GM12878 (cell line): ENCODE data around the gene MYO10. TPM values are rescaled to one million over a fixed set of nuclear protein-coding genes. Genes with fewer than 3 reads are reported as not detected.

Experiments
- ATAC-seq: fragments of 200-7000 bp; cut with Tn5 transposase; 3 replicates; pipeline ENCODE4 v1.9.1; 2020; ENCODE audit warnings: mild to moderate bottlenecking, moderate library complexity
- BruUV-seq: library from RNA; stranded (reverse); fragments of 400-500 nt; replicated peaks from 2 replicates; lab custom pipeline; 2021; lab: Mats Ljungman, UMichigan
- CTCF ChIA-PET: fragments of 300-600 bp; sonication (Branson Sonifier 250); formaldehyde crosslinking; extraction: SDS; loops from one replicate; lab custom pipeline; 2021; ENCODE audit warnings: inconsistent platforms; lab: Yijun Ruan, JAX
- POLR2A ChIA-PET: fragments of 350-600 bp; formaldehyde crosslinking; extraction: SDS; loops from one replicate; lab custom pipeline; 2021; ENCODE audit warnings: inconsistent platforms; lab: Charles Lee
- RAD21 ChIA-PET: fragments of 300-600 bp; sonication (Branson Sonifier 250); formaldehyde crosslinking; loops from one replicate; lab custom pipeline; 2023; ENCODE audit warnings: antibody characterized with exemption; ENCODE audit not compliant: unreplicated experiment; lab: Charles Lee
- SMC1A ChIA-PET: fragments of 300-600 bp; sonication (Branson Sonifier 250); formaldehyde crosslinking; loops from one replicate; lab custom pipeline; 2023; ENCODE audit not compliant: unreplicated experiment, uncharacterized antibody; lab: Charles Lee
- DNase-seq: peaks from one replicate; pipeline ENCODE4 v3.0.0-alpha.2; 2011; ENCODE audit warnings: low read depth, low spot score
- FAIRE-seq: peaks from 3 replicates; lab custom pipeline; 2011; peaks lifted over from hg19 to GRCh38; lab: Jason Lieb, UNC
- H2AFZ ChIP-seq: 2 replicates; pipeline ENCODE4 v1.6.0; 2011; ENCODE audit warnings: low read depth, low read length, control low read depth; ENCODE audit not compliant: control insufficient read depth
- H3K27ac ChIP-seq: 2 replicates; pipeline ENCODE4 v1.5.1; 2011; ENCODE audit warnings: control low read depth; ENCODE audit not compliant: control insufficient read depth, insufficient read depth
- H3K27me3 ChIP-seq, 2 experiments: replicated peaks in 1 of 2; 2 replicates each; pipeline versions ENCODE4 v1.6.0 to v1.6.1; 2011; ENCODE audit warnings: low read length in 1 of 2; ENCODE audit not compliant: control insufficient read depth in 2 of 2, insufficient read depth in 2 of 2
- H3K36me3 ChIP-seq, 2 experiments: 2 replicates each; pipeline ENCODE4 v1.5.1; 2011; ENCODE audit warnings: low read length in 1 of 2; ENCODE audit not compliant: control insufficient read depth in 2 of 2, insufficient read depth in 2 of 2
- H3K4me1 ChIP-seq: 2 replicates; pipeline ENCODE4 v1.6.1; 2011; ENCODE audit warnings: mild to moderate bottlenecking, low read length, moderate library complexity, mixed read lengths; ENCODE audit not compliant: control insufficient read depth, insufficient read depth
- H3K4me2 ChIP-seq: 2 replicates; pipeline ENCODE4 v1.6.0; 2011; ENCODE audit warnings: control low read depth; ENCODE audit not compliant: control insufficient read depth, insufficient read depth
- H3K4me3 ChIP-seq: fragments of 200-600 bp; sonication (generic); 2 replicates; pipeline ENCODE4 v1.5.1; 2016
- H3K79me2 ChIP-seq: 2 replicates; pipeline ENCODE4 v1.6.0; 2011; ENCODE audit warnings: low read length; ENCODE audit not compliant: control insufficient read depth, insufficient read depth
- H3K9ac ChIP-seq: 2 replicates; pipeline ENCODE4 v1.8.0; 2011; ENCODE audit warnings: low read length, control low read depth, mixed read lengths; ENCODE audit not compliant: control insufficient read depth, insufficient read depth
- H3K9me3 ChIP-seq: replicated peaks from 3 replicates; pipeline ENCODE4 v1.5.1; 2011; ENCODE audit warnings: mild to moderate bottlenecking, low read length; ENCODE audit not compliant: control insufficient read depth, insufficient read depth
- H4K20me1 ChIP-seq: 2 replicates; pipeline ENCODE4 v1.6.0; 2011; ENCODE audit not compliant: control insufficient read depth, insufficient read depth
- ATF3 ChIP-seq: IDR thresholded peaks from 2 replicates; pipeline ENCODE4 v1.6.1; 2011; ENCODE audit warnings: low read depth, mild to moderate bottlenecking, low read length, moderate library complexity, borderline replicate concordance; ENCODE audit errors: extremely low read depth
- ELK1 ChIP-seq: IDR thresholded peaks from 2 replicates; pipeline ENCODE4 v1.6.1; 2012; ENCODE audit warnings: low read depth, low read length, improper control_type of control experiment
- FOXM1 ChIP-seq: IDR thresholded peaks from 2 replicates; pipeline ENCODE4 v1.6.1; 2012; ENCODE audit warnings: low read depth, mild to moderate bottlenecking, inconsistent platforms, low read length, moderate library complexity
- HDGF ChIP-seq: fragments of 450-650 bp; IDR thresholded peaks from 2 replicates; pipeline ENCODE4 v1.6.1; 2016; ENCODE audit warnings: antibody characterized with exemption
- KDM1A ChIP-seq: fragments of 200-600 bp; sonication (generic); IDR thresholded peaks from 2 replicates; pipeline ENCODE4 v1.6.1; 2016; ENCODE audit warnings: borderline replicate concordance
- LARP7 ChIP-seq: fragments of 450-650 bp; IDR thresholded peaks from 2 replicates; pipeline ENCODE4 v1.6.1; 2017; ENCODE audit warnings: mild to moderate bottlenecking
- MAX ChIP-seq: IDR thresholded peaks from 2 replicates; pipeline ENCODE4 v1.6.1; 2012; ENCODE audit warnings: low read depth, low read length, improper control_type of control experiment
- NR2F1 ChIP-seq: fragments of 450-650 bp; conservative IDR thresholded peaks from 2 replicates; pipeline ENCODE4 v1.6.1; 2017; ENCODE audit warnings: mild to moderate bottlenecking
- PBX3 ChIP-seq: IDR thresholded peaks from 2 replicates; pipeline ENCODE4 v1.6.1; 2011; ENCODE audit warnings: mild to moderate bottlenecking, low read depth, low read length, moderate library complexity; ENCODE audit not compliant: insufficient replicate concordance
- SMAD1 ChIP-seq: fragments of 450-650 bp; IDR thresholded peaks from 2 replicates; pipeline ENCODE4 v1.6.1; 2018; ENCODE audit warnings: mild to moderate bottlenecking, low read depth; ENCODE audit not compliant: partially characterized antibody
- ZBTB40 ChIP-seq: fragments of 450-650 bp; IDR thresholded peaks from 2 replicates; pipeline ENCODE4 v1.6.1; 2016; ENCODE audit warnings: mild to moderate bottlenecking, moderate library complexity, borderline replicate concordance
- ZNF274 ChIP-seq: IDR thresholded peaks from one replicate; pipeline ENCODE4 v1.8.0; 2011; ENCODE audit not compliant: insufficient read length, insufficient read depth
- WGBS: methylation state at CpG from one replicate; pipeline ENCODE4 v1.1.6; 2016; ENCODE audit warnings: low lambda C conversion rate; ENCODE audit not compliant: insufficient replicate concordance, insufficient coverage; ENCODE audit errors: missing lambda C conversion rate; 5-methylcytosine and 5-hydroxymethylcytosine counted together
- in situ Hi-C: fragments of 300-500 bp; cut with MboI; formaldehyde crosslinking; loops from 9 replicates; pipeline ENCODE4 v1.14.3; 2018; ENCODE audit warnings: mixed read lengths
- intact Hi-C: fragments of 100-400 bp; cut with micrococcal nuclease; formaldehyde crosslinking; loops from one replicate; pipeline ENCODE4 v1.14.2; 2022; ENCODE audit not compliant: unreplicated experiment
- polyA plus RNA-seq, 11 experiments: library from polyadenylated mRNA; depleted of rRNA in 4 of 11; unstranded in 6 of 11; stranded (reverse) in 5 of 11; fragments of >200 nt; fragmentation: Nextera tagmentation in 4 of 11; fragmentation: Illumina TruSeq in 1 of 11; extraction: Ambion mirVana in 4 of 11; extraction: Trizol in 1 of 11; gene quantifications; 1 replicate in 1 of 11; 2 replicates in 10 of 11; pipeline versions ENCODE4 v1.2.1 to v1.2.3, GENCODE V29; 2011 to 2016; ENCODE audit warnings: inconsistent platforms in 2 of 11, missing spikeins in 2 of 11, low read depth in 1 of 11
- total RNA-seq, 4 experiments: library from RNA; depleted of rRNA in 3 of 4; stranded (reverse); fragments of >200 nt in 3 of 4; fragmentation: Illumina TruSeq in 1 of 4; extraction: Trizol in 1 of 4; gene quantifications; 2 replicates each; pipeline versions ENCODE4 v1.2.1 to v1.2.3, GENCODE V29; 2013 to 2021

The MYO10 gene
- total and polyA plus RNA-seq, 10 of the 15 experiments (the other 5 are each of a cell fraction or from before 2014, with no cell fraction given), result 0.02 to 0.77 (median 0.17) TPM

- no peak for TF ChIP-seq ELK1
- TF ChIP-seq HDGF, result no peak
Observed at GRCh38 chr5:16913187-16914107, 22.6 kb downstream of the MYO10 start (continued).

GRCh38 chr5:16912080-16912479, 24.0 kb downstream of the MYO10 start:
- in situ Hi-C loops, result no loop called here
- BruUV-seq, result no TSS peak
- ATAC-seq (no peak), FAIRE-seq (no peak), DNase-seq (no peak)
- no peaks in the 10 kb centered on the region for H3K36me3 ChIP-seq
- H3K9ac ChIP-seq, result no peak overlapping the region
- POLR2A ChIA-PET, result no interaction called here
- H3K27ac ChIP-seq, result no peak overlapping the region
- no peaks in the 10 kb centered on the region for H3K79me2 ChIP-seq
- CTCF ChIA-PET, result no interaction called here
- no peak overlapping the region for H3K4me3 ChIP-seq
- WGBS, result 33% methylated on average over 6 of the region's 6 CpGs
- TF ChIP-seq LARP7 (no peak), SMAD1 (no peak), PBX3 (no peak), MAX (no peak), ATF3 (no peak), NR2F1 (no peak), KDM1A (no peak), ZNF274 (no peak), FOXM1 (no peak), ZBTB40 (no peak)
- H2AFZ ChIP-seq, result no peak overlapping the region
- RAD21 ChIA-PET, result no interaction called here
- intact Hi-C loops, result no loop called here
- no peaks in the 10 kb centered on the region for H4K20me1 ChIP-seq
- no peaks in the 10 kb centered on the region for H3K9me3 ChIP-seq
- no peaks in the 10 kb centered on the region for H3K4me1 ChIP-seq
- no peaks in the 10 kb centered on the region for H3K27me3 ChIP-seq
- H3K4me2 ChIP-seq, result no peak overlapping the region
- SMC1A ChIA-PET, result no interaction called here
